Placental pericyte (primary cell): ENCODE results near the gene ANP32E. TPM values are rescaled to one million over a fixed set of nuclear protein-coding genes. Genes with fewer than 3 reads are reported as not detected.

Experiments used
- small RNA-seq: library from RNA; depleted of rRNA; stranded (forward); fragments of <200 nt; gene quantifications from one replicate; pipeline ENCODE3, GENCODE V24; 2012; ENCODE audit warnings: low replicate concordance
- total RNA-seq: library from RNA; depleted of rRNA; stranded (reverse); fragments of >200 nt; gene quantifications from 2 replicates; pipeline ENCODE4 v1.2.3, GENCODE V29; 2012

Gene ANP32E
- 10.5 and 29.9 TPM in 2 replicates for total RNA-seq

DNA sequence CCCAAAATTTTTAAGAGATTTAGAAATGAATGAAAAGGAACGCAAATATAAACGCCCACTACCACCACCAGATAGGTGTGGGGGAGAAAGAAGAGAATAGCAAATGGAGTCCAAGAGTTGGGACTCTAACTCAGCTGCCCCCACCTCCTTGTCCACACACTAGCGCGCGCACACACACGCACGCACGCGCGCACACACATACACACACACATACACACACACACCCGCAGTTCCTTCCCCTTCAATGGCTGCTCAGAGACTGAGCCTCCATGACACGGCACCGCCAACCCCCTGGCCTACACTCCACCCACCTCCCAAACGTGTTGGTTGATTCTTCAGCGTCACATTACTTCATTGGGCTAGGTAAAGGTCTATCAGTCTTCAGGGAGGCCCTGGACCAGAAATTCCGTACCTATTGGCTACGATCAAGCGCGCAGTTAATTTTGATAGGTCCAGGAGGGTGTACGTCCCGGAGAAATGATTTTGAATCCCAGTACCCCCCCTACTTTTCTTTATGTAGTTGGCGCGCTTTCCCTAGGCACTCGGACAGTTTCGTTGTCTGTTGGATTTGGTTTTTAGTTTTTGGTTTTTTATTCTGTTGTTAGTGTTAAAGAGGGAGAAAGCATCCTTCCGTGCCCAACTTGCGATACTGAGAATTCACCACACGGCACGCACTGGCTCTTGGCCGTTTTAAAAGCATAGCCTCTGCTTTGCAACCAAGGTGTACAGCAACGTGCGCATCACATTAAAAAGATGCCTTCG is at the start of gene ANP32E:
ANP32E (minus strand) TSS at position 261 of the 762 bp plus-strand sequence. CDS start 326 bp downstream, outside the sequence.

GRCh38 chr1:150281758-150282557 is 46.0 kb upstream of the ANP32E start, which contains the start of gene CIART:
Gene CIART (plus strand): TSS chr1:150282554. CDS start chr1:150283268, 714 bp downstream.

GRCh38 chr1:150268705-150269403 is 32.9 kb upstream of the ANP32E start, which contains the start of gene APH1A:
Gene APH1A (minus strand): TSS chr1:150269016. CDS start chr1:150268810, 206 bp downstream.

GRCh38 chr1:150257624-150258585 is 22.0 kb upstream of the ANP32E start, which contains the start of gene CA14:
Gene CA14 (plus strand): TSS chr1:150257774. CDS start chr1:150258129, 355 bp downstream.

Small RNAs within 50 kb of the gene (small RNA-seq; reads per million reads assigned to genes)
- not detected for gene RN7SL480P
- gene RNU2-17P = 20.0 reads per million, percentile 97 among the genes with 10 or more reads in this experiment

Other genes with a start within 250 kb of the ANP32E start
- gene OTUD7B, start 225.4 kb downstream of the ANP32E start, total RNA-seq = 20.1 and 23.5 TPM in 2 replicates
- 19.0 and 50.8 TPM in 2 replicates for gene VPS45, start 168.3 kb downstream of the ANP32E start, total RNA-seq
- gene PLEKHO1, start 86.2 kb downstream of the ANP32E start, total RNA-seq = 46.2 and 78.3 TPM in 2 replicates
- not detected in 2 replicates for gene CA14, start 21.7 kb upstream of the ANP32E start, total RNA-seq
- 104 and 134 TPM in 2 replicates for gene APH1A, start 32.9 kb upstream of the ANP32E start, total RNA-seq
- 0.43 and 0.88 TPM in 2 replicates for gene C1orf54, start 36.7 kb upstream of the ANP32E start, total RNA-seq
- 0.66 and 3.4 TPM in 2 replicates for gene CIART, start 46.4 kb upstream of the ANP32E start, total RNA-seq
- 25.1 and 29.8 TPM in 2 replicates for gene MRPS21, start 57.7 kb upstream of the ANP32E start, total RNA-seq
- 39.0 and 50.3 TPM in 2 replicates for gene PRPF3, start 85.4 kb upstream of the ANP32E start, total RNA-seq
- 9.8 and 14.3 TPM in 2 replicates for gene RPRD2, start 128.0 kb upstream of the ANP32E start, total RNA-seq